ENCODE data around the gene RAP1GAP.

Gene RAP1GAP

DNA sequence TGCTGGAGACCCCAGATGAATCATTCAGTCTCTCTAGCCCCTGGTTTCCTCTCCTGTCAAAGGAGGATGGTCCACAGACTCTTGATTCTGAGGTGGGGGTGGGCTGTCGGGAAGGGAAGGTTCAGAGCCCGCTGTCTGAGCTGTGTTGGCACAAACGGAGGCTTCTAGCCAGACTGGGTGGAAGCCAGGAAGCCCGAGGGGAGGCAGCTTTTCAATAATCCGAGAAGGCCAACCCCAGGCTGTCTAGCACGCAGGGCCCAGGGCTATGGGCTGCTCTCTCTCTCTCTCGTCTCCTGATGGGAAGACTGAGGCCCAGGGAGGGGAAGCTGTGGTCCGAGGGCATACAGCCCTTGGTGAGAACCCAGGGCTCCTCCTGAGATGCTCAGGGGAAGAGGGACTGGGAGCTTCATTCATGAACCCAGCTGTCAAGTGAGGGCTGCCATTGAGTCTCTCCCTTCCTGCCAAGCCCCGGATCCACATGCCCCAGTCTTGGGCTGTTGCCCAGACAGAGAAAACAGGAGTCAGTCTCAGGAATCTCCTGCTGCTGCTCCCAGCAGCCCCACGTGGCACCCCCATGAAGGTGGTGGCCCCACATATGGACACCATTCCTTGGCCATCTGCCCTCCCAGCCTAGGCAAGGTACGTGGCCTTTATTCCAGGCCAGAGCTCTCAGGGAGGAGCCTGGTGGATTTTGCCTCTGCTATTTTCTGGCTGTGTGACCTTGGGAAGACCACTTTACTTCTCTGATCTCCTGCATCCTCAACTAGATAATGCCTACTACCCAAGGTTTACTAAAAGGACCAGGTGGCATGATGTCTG lies 44.4 kb downstream of the RAP1GAP start:
- Histone ChIP-seq H3K4me1 (ENCODE audit: control insufficient read depth in 1 of 2, insufficient read depth in 1 of 2, low read depth in 1 of 2, low read length in 1 of 2) (no peaks in the 10 kb centered on the region), H3K4me3 (ENCODE audit: low read depth in 1 of 2, low read length in 1 of 2) (no peak overlapping the region), H3K9me3 (no peaks in the 10 kb centered on the region), H3K27me3 (peaks cover 65% of the 10 kb centered on the region), H3K27ac (no peak overlapping the region), H3K36me3 (no peaks in the 10 kb centered on the region)
- TF ChIP-seq, protein P1, sequence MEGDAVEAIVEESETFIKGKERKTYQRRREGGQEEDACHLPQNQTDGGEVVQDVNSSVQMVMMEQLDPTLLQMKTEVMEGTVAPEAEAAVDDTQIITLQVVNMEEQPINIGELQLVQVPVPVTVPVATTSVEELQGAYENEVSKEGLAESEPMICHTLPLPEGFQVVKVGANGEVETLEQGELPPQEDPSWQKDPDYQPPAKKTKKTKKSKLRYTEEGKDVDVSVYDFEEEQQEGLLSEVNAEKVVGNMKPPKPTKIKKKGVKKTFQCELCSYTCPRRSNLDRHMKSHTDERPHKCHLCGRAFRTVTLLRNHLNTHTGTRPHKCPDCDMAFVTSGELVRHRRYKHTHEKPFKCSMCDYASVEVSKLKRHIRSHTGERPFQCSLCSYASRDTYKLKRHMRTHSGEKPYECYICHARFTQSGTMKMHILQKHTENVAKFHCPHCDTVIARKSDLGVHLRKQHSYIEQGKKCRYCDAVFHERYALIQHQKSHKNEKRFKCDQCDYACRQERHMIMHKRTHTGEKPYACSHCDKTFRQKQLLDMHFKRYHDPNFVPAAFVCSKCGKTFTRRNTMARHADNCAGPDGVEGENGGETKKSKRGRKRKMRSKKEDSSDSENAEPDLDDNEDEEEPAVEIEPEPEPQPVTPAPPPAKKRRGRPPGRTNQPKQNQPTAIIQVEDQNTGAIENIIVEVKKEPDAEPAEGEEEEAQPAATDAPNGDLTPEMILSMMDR (IDR thresholded peaks at IDR 0.05): no peak

DNA sequence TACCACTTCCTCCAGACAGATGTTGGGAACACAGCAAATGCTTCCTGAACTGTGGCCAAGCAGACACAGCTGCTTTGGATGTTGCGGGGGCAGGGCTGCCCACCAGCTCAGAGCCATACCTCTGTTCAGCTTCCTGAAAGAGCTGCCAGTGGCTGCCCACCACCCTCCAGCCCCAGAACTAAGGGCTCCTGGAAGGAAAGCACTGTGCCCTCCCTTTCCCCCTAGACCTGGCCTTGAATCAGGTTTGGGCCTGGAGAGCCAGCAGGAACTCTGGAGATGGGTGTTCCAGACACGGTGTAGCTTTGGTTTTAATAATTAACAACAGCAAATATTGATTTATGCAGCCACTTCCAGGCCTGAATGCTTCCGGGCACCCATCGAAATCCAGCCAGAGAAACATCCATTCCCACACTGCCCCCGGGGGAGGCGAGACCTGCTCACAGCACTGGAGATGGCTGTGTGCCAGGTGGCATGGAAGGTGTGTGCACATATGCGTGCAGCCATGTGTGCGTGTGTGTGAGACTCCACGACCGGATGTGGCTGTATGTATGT lies 45.7 kb downstream of the RAP1GAP start:
- Histone ChIP-seq H3K36me3 (no peaks in the 10 kb centered on the region), H3K27me3 (peaks cover 65% of the 10 kb centered on the region)

DNA sequence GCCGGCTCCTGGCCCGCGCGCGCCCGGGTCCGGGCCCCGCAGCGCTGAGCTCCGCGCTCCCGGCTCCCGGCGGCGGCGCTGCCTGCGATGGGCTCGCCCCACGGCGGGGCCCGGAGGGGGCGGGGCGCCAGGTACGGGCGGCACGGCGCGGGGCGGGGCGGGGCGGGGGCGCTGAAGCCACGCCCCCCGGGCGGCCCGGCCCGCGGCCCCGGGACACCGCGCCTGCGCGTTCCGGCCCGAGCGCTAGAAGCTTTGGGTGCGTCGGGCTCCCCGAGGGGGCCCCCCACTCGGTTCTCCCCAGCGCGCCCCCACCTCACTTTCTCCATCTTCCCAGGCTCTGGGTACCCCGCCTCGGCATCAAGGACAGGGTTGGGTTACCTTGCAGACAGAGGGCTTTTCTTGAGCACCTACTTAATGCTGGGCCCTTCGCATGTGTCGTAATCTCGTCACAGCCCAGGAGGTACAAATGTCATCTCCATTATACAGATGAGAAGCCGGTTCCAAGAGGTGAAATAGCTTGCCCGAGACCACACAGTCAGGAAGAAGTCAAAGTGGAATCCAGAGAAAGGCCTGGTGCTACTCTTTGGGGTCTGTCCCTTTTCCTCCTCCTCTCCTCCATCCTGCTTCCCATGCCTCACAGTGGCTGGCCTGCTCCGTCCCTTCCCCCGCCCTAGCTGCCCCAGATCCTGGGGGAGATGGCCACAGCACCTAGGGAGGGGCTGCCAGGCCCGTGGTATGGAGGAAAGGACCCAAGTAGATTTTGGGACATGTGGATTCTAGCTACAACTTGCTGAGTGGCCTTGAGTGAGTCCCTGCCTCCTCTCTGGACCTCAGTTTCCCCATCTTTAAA lies 46.5 kb downstream of the RAP1GAP start:
- Histone ChIP-seq H3K4me3 (ENCODE audit: low read depth in 1 of 2, low read length in 1 of 2) (peak overlapping the region in 1 of 2 experiments; percentile 7), H3K36me3 (no peaks in the 10 kb centered on the region), H3K27me3 (peaks cover 68% of the 10 kb centered on the region), H3K27ac (no peak overlapping the region), H3K4me1 (ENCODE audit: control insufficient read depth in 1 of 2, insufficient read depth in 1 of 2, low read depth in 1 of 2, low read length in 1 of 2) (no peaks in the 10 kb centered on the region), H3K9me3 (no peaks in the 10 kb centered on the region)
- TF ChIP-seq, protein P1 (IDR thresholded peaks at IDR 0.05): no peak

More for the DNA sequence above, 45.7 kb downstream of the RAP1GAP start:
- TF ChIP-seq, protein P1 (IDR thresholded peaks at IDR 0.05): no peak
- Histone ChIP-seq H3K4me3 (ENCODE audit: low read depth in 1 of 2, low read length in 1 of 2) (no peak overlapping the region), H3K27ac (no peak overlapping the region), H3K4me1 (ENCODE audit: control insufficient read depth in 1 of 2, insufficient read depth in 1 of 2, low read depth in 1 of 2, low read length in 1 of 2) (no peaks in the 10 kb centered on the region), H3K9me3 (no peaks in the 10 kb centered on the region)

DNA sequence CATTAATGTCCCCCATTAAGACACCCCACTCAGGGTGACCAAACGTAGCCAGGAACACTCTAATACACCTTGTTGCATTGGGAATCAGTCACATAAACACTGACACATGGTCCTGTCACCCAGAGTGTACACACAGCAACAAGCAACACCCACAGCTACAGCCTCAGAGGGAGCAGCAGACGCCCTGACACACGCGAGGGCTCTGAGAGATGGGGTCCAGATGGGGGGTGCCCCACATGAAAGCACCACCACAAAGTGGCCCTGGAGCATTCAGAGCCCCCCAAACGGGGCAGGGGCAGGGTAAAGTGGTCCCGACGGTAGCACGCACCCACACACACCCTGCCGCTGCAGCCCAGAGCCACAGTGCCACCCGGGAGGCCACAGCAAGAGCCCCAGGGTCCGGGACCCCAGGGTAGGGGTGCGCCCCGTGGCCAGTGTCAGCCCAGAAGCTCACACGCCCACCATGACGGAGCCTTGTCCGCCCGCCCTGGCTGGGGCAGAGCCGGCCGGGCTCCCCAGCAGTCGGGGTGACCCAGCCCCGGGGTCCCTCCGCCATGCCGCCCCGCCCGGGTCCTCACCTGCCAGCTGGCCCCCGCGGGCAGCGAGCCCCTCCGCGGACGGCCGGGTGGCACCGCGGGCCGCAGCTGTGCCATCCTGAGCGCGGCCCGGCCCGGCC lies 47.3 kb downstream of the RAP1GAP start:
- TF ChIP-seq, protein P1 (IDR thresholded peaks at IDR 0.05): no peak
- no peaks in the 10 kb centered on the region for H3K4me1 ChIP-seq (ENCODE audit: control insufficient read depth in 1 of 2, insufficient read depth in 1 of 2, low read depth in 1 of 2, low read length in 1 of 2)
- H3K27me3 ChIP-seq: peaks cover 68% of the 10 kb centered on the region
- H3K36me3 ChIP-seq: no peaks in the 10 kb centered on the region
- peak overlapping the region in 1 of 2 experiments; percentile 23 for H3K4me3 ChIP-seq (ENCODE audit: low read depth in 1 of 2, low read length in 1 of 2)
- no peak overlapping the region for H3K27ac ChIP-seq
- H3K9me3 ChIP-seq: no peaks in the 10 kb centered on the region

DNA sequence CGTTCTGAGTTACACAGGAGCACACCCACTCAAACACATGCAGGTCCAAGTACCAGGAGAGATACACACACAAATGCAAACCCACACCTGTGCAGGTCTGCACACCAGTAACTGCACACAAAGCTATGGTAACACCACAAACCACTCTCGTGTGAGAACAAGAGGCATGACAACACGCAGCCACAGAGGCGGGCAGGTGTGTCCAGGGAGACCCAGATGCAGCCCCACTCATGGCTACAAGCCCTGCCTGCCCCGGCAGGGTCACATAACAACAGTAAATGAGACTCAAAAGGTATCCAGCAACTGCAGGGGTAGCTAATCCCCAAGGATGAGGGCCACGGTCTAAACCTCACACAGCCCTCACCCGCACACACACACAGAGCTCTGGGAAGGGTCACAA lies 48.1 kb downstream of the RAP1GAP start:
- H3K27me3 ChIP-seq: peaks cover 71% of the 10 kb centered on the region
- TF ChIP-seq, protein P1 (IDR thresholded peaks at IDR 0.05): no peak
- no peaks in the 10 kb centered on the region for H3K4me1 ChIP-seq (ENCODE audit: control insufficient read depth in 1 of 2, insufficient read depth in 1 of 2, low read depth in 1 of 2, low read length in 1 of 2)
- no peaks in the 10 kb centered on the region for H3K9me3 ChIP-seq
- no peak overlapping the region for H3K27ac ChIP-seq
- no peak overlapping the region for H3K4me3 ChIP-seq (ENCODE audit: low read depth in 1 of 2, low read length in 1 of 2)
- no peaks in the 10 kb centered on the region for H3K36me3 ChIP-seq

Data from neutrophil (primary cell).